Right forelimb (tissue), 1 donor: ENCODE results near the gene PDE11A.

Source experiments
- DNase-seq: peaks from one replicate; pipeline ENCODE4 v3.0.0-alpha.2; 2018

The PDE11A gene

DNA sequence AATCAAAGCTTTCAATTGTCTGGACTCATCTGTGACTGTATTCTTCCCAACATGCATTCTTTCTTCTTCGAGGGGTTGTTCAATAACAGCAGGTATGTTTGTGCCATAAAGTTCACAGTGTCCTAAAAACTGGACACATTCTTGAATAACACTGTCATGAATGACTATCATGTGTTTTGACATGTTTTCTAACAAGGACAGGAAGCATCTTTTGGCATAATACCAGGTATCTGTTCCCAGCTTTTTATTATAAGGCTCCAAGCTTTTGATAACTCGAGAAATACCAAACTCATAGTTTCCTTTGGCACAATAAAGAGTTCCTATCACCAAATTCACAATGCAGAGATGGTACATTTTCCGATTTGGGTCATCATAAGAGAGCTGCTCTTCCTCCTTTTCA is 455.8 kb downstream of the PDE11A start:
- no peak for DNase-seq

DNA sequence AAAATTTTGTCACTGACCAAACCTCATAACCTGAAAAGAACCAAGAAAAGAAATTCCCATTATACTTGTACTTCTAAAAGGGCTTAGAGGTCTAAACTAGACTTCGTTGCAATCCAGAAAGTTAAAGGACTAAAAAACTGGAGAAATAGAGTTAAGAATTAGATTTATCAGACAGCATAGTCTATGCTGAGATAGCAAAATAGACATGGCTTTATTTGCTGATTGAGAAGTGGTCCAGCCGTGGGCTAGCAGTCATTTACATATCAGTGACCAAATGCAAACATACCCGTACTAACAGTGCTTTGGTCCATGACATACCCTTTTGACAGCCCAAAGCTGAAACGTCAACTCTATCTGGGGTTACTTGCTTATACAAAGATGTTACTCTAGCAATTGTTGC is 456.5 kb downstream of the PDE11A start:
- DNase-seq, result no peak

DNA sequence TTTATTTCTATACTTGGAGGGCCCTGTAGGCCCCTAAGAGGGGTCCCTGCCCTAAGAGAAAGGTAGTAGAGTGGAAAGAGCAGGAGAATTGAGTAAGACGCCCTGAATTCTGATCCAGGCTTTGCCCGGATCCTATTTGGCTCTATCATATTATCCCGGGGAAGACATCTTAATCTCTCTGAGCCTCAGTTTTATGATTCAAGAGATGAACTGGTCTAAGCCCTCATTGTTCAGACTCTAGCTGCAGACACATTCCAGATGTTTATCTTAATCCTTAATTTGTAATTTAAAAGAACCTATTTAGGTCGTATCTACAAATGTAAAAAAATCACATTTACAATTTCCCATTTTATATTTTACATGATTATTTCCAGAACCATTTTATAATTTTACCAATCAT is 459.9 kb downstream of the PDE11A start:
- DNase-seq, result no peak

- no peak for DNase-seq
Measured at GRCh38 chr2:177611310-177611886, 461.2 kb downstream of the PDE11A start.

DNA sequence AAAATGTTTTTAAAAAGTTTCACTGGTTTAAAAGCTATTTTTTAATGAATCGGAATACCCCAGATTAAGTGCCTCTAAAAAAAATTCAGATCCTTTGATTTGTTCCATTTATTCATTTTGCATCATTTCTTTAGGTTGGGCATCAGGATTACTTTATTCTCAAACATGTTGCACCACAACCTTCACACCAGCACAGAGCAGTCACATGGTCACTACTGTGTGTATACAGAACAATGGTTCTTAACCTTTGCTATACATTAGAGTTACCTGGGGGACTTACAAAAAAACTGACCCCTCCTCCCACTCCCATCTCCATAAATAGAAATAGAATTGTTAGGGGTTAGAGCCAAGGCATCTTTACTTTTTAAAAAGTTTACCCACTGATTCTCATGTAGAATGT is 461.8 kb downstream of the PDE11A start:
- DNase-seq, result no peak

DNA sequence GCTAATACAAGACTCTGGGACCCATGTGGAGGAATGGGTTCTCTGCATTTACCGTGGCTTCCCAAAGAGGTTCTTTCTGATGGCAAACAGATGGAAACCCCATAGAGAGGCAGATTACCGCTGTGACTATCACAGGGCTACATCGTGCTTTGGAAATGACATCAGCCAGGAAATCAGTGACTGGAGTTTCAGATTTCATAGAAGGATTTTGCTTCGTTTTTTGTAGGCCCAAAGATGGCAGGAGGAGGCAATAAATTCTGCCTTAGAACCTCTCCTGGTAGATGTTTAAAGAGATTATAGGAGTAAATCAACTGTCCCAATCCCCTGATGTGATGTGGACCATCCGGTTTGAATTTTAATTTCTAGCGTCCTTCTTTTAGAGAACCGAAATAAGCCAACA is 465.9 kb downstream of the PDE11A start:
- DNase-seq, result no peak

GRCh38 chr2:177604271-177605065 is 468.1 kb downstream of the PDE11A start:
- DNase-seq, result peak; percentile 80

- peak; percentile 48 for DNase-seq
Measured at GRCh38 chr2:177603768-177604167, 468.8 kb downstream of the PDE11A start.

DNA sequence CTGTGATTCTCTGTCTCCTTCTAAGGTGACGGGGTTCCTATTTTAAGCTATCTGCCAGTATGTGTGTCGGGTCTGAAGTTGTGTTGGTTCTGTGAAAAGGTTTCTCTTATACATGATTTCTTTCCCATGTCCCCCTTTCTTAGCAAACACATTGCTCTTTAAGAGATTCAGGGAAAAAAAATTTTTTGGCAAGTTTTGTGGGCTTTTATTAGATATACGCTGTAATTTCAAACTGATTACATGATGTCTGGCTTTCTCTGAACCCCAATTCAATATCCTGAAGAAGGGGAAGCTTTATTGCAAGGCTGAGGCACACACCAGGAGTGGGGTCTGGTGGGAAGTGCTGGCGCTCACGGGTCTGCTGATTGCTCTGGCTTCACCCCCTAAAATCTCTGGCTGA is 469.4 kb downstream of the PDE11A start:
- DNase-seq, result no peak

GRCh38 chr2:177602611-177603164 is 469.9 kb downstream of the PDE11A start:
- no peak for DNase-seq

- no peak for DNase-seq
Measured at GRCh38 chr2:177600917-177601316, 471.7 kb downstream of the PDE11A start.

DNA sequence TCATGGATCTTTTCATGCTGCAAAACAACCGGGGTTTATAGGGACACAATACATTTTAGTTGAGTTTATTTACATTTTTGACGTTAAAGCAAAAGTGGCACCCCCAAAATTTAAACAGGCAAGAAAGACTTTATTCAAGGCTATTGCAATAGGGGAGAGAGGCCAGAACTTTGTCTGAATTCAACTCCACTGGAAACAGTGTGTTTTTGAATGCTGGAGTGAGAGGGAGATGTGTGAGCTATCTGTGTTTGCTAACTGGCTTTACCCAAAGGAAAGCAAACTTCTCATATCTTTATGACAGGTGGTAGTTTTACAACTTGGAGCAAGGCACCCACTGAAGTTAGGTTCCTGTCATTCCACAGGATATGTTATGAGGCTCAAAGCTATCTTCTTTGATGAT is 472.6 kb downstream of the PDE11A start:
- no peak for DNase-seq

- DNase-seq, result no peak
Measured at GRCh38 chr2:177599139-177599688, 473.4 kb downstream of the PDE11A start.

GRCh38 chr2:177598326-177599138 is 474.0 kb downstream of the PDE11A start:
- DNase-seq, result peak; percentile 90

DNA sequence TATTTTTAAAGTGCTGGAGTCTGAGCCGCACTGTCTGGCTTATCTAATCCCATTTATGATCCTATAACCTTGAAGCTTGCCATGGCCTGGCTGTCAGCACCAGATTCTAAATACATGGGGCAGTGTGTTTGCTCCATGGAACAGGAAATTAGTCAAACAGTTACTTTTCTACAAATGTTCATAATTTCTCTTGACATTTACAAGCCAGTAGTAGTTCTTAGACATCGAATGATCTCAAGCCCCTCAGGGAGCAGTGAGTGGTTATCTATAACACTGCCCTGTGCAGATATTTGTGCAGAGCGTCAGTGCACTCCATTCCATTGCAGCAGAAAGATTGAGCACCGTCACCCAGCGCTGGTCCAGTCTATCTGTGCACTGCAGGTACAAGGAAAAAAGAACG is 474.8 kb downstream of the PDE11A start:
- peak; percentile 60 for DNase-seq

DNA sequence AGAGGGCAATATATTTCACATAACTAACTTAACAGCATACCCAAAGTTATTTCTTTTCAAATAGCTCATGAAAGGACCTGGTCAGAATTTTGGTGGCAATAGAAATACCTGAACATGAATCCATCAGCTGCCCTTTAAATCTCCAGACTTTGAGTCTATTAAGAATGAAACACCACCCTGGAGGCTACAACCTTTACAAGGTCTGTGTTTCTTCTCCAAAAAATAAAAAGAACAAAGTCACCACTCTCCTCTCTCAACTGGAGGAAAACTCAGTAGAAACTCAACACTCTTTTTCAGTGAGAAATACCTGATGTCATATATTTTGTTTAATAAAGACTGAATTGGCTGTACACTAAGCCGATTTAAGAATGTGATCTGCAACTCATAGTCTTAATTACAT is 475.7 kb downstream of the PDE11A start:
- DNase-seq, result no peak

DNA sequence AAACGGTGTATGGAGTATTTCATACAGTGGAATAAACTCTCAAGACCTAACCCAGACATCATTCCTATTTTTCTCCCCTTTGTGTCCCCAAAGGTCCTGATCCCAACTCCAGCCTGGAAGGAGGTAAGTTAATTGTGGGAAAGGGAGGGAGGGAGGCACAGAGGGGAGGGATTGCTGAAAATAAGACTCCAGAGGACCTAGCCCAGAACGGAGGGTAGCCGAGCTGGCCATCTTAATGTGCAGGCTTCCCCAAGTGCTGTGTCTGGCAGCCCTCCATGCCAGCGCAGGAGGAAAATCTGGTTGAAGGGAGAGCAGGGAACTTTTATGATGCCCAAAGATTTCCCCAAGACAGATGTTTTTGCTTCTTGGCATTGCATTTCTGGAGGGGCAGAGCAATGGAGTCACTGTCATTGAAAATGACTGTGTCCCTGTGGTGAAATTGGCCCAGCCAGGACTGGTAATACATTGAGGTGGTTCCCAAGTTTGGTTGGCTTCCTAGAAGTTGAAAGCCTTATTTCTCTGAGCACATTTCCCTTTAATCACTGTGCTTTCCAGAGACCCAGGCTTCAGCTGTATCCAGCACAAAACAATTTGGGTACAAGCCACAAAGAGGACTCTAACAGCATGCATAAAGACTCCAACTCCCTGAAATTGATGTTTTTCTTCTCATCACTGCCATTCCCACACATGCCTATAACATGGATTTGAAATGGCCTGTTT is 477.3 kb downstream of the PDE11A start:
- DNase-seq, result no peak

- DNase-seq, result no peak
Measured at GRCh38 chr2:177593402-177593801, 479.2 kb downstream of the PDE11A start.

DNA sequence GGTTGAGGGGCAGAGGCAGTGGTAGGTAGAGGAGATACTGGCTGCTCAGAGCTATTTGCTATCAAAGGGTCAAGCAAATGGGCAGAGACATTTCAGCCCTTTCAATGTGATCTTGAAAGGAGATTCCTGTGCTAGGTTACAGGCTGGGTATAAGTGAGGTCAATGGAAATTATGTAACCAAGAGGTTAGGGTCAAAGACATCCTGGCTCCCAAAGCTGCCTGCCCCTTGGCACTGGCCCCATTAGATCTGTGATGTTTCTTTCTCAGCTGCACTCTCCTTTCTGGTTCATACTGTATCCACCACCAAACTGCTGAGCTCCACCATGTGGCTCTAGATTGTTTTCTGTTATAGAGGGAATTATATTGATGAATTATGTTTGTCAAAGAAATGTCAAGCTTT is 479.6 kb downstream of the PDE11A start:
- DNase-seq, result no peak

GRCh38 chr2:177592397-177592796 is 480.2 kb downstream of the PDE11A start:
- DNase-seq, result no peak

- no peak for DNase-seq
Measured at GRCh38 chr2:177589186-177589585, 483.4 kb downstream of the PDE11A start.

- no peak for DNase-seq
Measured at GRCh38 chr2:177588671-177589070, 483.9 kb downstream of the PDE11A start.

GRCh38 chr2:177587371-177587770 is 485.2 kb downstream of the PDE11A start:
- DNase-seq, result no peak
